Jurkat, Clone E6-1 (cell line): Measurements from ENCODE around the gene PLA2G4B.

Experiments used
- DNase-seq: peaks from one replicate; pipeline ENCODE4 v3.0.0-alpha.2; 2011; ENCODE audit warnings: low read depth, low spot score
- H3K4me3 ChIP-seq: 2 replicates; pipeline ENCODE4 v1.5.1; 2011; ENCODE audit warnings: mild to moderate bottlenecking, low read length, control low read depth, moderate library complexity

Gene PLA2G4B

DNA sequence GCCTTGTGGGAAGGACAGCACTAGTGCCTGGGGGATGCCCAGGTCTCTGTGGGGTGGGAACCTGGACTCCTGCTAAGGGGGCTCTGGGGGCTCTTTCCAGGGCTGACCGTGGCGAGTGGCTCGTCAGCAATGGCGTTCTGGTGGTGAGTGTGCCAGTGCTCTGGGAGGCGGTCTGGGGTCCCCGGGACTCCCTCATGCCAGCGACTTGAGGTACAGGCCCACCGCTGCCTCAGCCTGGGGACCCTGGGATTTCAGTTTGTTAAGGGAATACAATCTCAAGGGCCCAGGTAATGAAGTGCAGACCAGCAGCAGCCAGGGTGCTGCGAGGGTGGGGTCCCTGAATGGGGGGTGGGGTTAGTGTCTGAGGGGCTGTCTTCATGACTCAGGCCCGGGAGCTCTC, 2.5 kb downstream of the PLA2G4B start:
- DNase-seq: no peak
- H3K4me3 ChIP-seq: no peak overlapping the region

DNA sequence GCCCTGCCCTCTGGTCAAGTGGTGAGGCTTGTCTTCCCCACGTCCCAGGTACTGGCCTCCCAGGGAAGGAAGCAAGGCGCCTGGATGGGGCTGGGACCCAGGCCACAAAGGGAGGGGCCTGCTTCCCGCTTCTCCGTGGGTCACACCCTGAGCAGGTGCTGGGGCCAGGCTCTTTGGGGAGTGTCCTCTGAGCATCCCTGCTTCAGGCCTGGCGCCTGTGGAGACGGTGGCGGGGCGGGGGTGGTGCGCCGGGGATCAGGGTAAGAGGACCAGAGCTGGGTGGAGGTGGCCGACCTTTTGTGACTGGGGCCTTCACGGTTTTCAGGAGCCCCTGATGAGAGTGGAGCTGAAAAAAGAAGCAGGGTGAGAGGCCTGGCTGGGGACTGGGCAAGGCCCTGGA, 3.6 kb downstream of the PLA2G4B start:
- no peak overlapping the region for H3K4me3 ChIP-seq
- no peak for DNase-seq

DNA sequence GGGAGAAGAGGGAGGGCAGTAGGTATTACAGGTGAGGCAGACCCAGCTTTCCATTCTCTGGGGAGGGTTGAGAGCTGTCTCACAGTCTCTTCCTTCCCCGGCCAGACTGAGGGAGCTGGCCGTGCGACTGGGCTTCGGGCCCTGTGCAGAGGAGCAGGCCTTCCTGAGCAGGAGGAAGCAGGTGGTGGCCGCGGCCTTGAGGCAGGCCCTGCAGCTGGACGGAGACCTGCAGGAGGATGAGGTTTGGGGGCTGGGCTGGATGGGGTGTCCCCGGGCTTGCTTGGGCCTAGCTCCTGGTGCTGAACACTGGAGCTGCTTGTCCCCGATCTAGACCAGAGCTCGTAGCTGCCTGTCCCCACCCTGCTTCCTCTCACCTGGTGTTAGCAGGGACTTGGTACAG, 4.9 kb downstream of the PLA2G4B start:
- H3K4me3 ChIP-seq: no peak overlapping the region
- DNase-seq: no peak

DNA sequence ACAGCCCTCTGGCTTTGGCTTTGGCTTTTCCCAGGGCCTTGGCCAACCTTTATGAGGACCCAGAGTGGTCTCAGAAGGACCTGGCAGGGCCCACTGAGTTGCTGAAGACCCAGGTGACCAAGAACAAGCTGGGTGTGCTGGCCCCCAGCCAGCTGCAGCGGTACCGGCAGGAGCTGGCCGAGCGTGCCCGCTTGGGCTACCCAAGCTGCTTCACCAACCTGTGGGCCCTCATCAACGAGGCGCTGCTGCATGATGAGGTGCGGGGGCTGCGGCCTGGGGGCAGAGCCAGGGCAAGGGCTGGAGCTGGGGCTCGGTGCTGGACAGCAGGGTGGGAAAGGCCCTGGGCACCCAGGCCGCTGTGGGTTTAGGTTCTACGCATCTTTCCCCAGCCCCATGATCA, 6.2 kb downstream of the PLA2G4B start:
- no peak overlapping the region for H3K4me3 ChIP-seq
- DNase-seq: no peak

DNA sequence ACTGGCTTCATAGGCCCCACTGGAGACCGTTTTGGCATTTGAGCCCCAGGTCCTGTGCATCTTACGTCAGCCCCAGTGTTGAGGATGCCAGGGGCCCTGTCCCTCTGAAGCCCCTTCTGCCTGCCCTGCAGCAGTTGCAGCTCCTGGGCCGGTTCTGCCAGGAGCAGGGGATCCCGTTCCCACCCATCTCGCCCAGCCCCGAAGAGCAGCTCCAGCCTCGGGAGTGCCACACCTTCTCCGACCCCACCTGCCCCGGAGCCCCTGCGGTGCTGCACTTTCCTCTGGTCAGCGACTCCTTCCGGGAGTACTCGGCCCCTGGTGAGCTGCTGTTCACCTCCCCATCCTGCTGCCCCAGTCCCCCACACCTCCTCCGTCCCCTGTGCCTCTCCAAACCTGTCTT, 8.6 kb downstream of the PLA2G4B start:
- DNase-seq: no peak
- H3K4me3 ChIP-seq: no peak overlapping the region

DNA sequence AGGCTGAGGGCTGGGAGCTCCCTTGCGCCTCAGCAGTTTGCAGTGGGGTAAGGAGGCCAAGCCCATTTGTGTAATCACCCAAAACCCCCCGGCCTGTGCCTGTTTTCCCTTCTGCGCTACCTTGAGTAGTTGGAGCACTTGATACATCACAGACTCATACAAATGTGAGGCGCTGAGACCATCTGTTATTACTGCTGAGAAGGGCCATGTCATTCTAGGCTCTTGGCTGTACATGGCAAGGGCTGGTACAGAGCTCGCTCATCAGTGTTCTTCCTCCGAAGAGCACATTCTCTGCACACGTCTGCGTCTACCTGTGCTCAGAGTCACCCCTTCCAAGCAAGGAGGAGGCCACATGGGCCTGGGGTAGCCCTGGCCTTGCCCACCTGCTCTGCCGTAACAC, 9.3 kb downstream of the PLA2G4B start:
- DNase-seq: no peak
- H3K4me3 ChIP-seq: no peak overlapping the region

DNA sequence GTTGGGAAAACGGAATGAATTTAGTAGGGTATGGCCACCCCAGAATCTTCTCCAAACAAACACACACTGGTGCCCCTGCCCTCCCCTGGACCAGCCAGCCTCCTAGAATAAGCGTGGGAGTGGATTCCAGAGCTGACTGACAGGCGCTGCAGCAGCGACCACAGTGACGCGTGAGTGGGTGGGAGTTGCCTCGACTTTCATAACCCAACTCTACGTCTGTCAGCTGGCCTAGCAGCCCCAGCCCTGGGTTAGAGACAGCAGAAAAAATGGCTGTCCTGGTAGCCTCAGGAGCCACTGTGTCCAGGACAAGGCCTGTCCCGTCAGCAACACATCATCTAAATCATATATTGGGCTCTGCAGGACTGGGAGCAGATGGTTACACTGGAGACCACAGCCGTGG, 10.0 kb downstream of the PLA2G4B start:
- DNase-seq: no peak

DNA sequence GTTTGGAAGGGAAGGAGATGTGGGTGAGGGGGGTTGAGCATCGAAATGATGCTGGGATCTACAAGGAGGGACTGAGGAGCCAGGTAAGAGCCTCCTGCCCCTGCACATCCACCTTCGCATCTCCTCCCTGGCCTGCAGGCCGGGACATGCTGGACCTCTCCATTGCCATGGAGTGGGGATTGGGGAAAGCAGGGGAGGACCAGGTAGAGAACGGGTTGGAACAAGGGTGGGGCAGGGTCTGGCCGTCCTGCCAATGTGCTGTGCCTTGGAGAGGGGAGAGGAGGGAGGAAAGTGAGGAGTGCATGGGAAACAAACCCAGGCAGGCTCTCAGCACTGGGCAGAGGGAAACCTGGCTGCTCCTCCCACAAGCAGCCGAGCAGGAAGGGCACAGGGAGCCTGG, 10.6 kb downstream of the PLA2G4B start:
- DNase-seq: no peak
- H3K4me3 ChIP-seq: no peak overlapping the region

More for the DNA sequence above, 10.0 kb downstream of the PLA2G4B start:
- no peak overlapping the region for H3K4me3 ChIP-seq

DNA sequence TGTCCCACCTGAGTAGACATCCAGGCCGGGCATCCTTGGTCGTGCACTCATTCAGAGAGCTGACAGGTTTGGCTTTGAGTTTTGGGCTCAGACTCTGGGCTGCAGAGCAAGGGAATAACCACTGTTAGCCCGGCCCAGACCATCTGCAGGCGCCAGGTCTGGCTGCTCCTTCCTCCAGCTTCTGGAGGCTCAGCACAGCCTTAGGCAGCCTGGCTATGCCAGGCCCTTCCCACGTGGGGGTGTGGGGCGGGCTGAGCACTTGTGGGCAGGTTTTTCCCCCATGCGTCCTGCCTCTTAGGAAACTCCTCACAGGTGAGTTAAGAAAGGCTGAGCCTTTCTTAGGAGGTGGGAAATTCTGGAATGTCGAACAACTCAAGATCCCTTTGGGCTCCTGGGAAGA, 11.2 kb downstream of the PLA2G4B start:
- no peak for DNase-seq
- no peak overlapping the region for H3K4me3 ChIP-seq

DNA sequence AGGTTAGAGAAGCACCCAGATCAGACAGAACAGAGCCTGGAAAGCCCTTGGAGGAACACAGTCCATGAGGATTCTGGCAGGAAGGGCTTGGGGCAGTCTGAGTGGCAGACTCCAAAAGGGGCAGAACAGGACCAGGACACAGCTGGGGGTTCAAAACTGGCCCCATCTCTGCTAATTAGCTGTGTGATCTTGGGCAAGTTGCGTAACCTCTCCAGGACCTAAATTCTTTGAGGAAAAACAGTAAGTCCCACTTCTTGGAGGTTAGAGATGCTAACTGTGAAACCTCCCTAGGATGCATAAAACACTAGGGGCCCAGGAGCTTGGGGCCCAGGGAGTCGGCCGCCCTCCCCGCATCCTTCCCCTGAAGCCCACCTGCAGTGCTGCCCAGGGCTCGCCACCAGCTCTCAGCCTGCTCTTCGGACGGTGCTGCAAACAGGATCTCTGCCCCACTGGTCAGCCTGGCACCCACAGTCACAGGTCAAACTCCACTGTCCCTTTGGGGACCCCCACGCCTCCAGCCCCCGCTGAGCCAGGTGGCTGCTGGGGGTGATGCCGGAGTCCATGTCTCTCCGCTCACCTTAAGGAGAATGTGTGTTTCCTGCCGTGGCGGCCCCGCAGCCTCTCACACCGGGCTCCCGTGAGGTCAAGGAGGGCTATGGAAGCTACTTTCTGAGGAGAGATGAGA, 12.0 kb downstream of the PLA2G4B start:
- no peak overlapping the region for H3K4me3 ChIP-seq
- DNase-seq: no peak

DNA sequence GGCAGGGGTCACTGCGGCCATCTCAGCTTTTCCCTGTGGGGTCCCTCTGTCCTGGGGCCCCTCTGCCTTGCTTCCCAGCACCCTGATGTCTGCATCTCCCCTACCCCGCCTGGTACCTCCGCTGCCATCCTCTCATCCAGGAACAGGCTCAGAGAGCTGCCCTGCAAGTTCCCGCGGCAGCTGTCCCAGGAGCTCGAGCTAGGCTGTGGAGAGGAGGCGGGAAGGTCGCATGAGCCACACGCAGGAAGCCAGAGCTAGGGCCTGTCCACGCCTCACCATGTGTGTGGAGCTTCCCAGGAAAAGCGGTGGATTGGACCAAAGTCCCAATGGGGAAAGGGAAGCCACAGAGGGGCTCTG, 12.5 kb downstream of the PLA2G4B start:
- H3K4me3 ChIP-seq: no peak overlapping the region
- no peak for DNase-seq

DNA sequence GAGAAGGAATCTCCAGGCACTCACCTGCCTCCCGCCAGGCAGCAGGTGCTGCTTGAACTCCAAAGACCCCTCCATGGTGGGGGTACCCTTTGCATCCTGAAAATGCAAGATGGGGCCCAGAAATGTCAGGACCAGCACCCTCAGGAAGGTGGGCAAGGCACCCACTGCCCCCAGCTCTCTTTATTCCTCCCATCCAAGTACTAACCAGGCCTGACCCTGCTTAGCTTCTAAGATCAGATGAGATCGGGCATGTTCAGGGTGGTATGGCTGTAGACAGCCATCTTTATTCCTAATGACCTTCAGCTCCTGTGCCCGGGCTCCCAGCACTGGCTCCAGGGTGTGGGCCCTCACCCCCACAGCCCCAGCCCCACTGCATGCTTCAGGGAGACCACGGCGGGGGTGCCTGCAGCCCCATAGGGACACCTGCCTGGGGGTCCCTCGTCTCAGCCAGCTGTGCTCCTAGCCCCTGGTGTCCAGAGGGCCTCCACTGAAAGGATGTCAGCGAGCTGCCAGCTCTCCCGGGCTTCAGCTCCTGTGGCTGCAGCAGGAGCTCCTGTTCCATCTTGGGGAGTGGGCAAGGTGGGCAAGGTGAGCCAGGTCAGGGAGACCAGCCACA, 13.2 kb downstream of the PLA2G4B start:
- no peak for DNase-seq
- no peak overlapping the region for H3K4me3 ChIP-seq

DNA sequence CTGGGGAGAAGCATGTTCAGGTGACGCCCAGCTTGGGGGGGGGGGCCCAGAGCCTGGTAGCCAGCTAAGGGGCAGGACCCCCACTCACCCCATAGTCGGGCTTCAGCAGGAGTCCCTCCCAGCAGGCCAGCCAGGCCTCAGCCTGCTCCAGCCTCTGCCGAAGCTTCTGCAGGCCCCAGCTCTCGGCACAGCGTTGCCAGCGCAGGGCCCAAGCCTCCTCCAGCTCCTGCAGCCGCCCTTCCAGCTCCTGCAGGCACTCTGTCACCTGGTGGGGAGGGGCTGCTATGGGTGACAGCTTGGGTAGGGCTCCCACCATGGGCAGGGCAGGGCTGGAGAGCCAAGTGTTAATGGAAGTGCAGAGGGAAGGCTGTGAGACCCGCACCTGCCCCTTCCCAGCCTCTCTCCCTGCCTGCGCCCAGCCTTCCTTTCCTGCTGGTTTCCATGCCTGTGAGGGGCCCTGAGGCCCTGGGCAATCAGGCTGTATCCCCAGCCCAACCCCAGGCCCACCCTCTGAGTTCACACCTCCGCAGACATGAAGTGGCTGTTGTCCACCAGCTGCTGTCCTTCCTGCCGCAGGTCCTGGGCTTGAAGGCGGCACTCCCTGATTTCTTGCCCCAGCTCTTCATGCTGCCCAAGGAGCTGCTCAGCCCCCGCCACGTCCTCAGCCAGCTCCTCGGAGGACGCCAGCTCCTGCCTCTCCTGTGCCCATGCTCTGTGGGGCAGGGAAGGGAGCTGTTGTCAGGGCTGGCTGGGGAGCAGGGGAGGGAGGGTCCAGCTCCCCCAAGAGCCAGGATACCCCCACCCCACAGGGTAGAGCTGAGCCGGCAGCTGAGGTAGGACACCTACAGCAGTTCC, 14.3 kb downstream of the PLA2G4B start:
- no peak for DNase-seq

DNA sequence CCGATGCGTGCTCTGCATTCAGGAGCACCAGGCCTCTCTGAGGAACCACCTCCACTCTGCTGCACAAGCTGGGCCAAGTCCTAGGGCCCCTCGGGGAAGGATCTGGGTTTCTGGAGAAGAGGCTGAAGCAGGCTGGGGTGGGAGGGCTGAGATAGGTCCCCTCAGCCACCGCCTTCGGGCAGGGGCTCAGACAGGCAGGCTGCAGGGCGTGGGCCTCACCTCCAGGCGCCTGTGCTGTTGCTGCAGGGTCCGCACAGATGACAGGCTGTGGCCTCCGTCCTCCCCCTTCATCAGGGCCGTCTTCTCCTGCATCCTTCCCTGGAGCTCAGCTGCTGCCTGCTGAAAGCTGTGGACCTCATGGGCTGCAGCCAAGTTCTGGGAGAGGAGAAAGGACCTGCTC, 15.2 kb downstream of the PLA2G4B start:
- no peak for DNase-seq
- no peak overlapping the region for H3K4me3 ChIP-seq

More for the DNA sequence above, 14.3 kb downstream of the PLA2G4B start:
- no peak overlapping the region for H3K4me3 ChIP-seq

DNA sequence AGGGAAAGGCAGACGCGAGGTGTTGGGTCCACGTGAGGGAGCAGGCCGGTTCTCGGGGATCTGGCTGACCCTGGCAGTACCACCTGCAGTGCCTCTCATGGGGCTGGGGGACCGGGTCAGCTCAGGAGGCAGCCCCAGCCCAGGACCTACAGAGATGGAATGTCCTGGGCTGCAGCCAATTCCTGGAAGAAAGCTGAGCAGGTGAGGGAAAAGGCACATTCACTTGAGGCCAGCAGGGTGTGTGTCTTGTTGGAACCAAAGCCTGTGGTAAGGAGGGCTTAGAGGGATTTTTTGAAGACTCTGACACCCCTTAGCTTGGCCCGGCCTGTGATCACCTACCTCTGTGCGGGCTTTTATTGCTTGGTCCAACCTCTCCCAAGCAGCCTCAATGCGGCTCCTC, 15.8 kb downstream of the PLA2G4B start:
- no peak for DNase-seq
- H3K4me3 ChIP-seq: no peak overlapping the region

DNA sequence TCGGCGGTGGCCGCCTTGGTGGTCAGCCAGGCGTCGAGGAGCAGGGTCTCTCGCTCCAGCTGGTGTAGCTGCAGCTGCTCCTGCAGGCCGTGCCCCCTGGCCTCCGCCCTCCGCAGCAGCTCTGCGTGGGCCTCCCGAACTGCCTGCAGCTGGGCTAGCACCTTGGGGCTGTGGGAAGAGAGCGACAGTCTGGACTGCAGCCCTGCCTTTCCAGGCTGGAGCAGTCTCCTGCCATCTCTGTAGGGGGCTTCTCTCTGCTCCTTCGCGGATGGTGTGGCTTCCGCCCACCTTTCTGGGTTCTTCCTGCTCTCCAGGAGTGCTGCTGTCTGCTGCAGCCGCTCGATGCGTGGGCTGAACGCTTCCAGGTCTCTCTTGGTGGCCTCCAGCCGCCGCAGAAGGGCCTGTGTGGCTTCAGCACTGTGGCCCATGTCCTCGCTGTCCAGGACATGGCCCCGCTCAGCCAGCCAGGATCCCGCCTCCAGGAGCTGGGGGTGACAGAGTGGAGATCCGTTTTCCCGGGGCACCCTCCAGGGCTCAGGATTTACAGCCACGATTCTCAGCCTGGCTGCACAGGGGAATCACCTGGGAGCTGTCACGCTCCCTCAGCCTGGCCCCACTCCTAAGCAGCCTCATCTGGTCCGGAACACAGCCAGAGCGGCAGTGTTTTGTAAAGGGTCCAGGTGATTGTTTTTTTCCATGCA, 16.8 kb downstream of the PLA2G4B start:
- no peak overlapping the region for H3K4me3 ChIP-seq
- DNase-seq: no peak

DNA sequence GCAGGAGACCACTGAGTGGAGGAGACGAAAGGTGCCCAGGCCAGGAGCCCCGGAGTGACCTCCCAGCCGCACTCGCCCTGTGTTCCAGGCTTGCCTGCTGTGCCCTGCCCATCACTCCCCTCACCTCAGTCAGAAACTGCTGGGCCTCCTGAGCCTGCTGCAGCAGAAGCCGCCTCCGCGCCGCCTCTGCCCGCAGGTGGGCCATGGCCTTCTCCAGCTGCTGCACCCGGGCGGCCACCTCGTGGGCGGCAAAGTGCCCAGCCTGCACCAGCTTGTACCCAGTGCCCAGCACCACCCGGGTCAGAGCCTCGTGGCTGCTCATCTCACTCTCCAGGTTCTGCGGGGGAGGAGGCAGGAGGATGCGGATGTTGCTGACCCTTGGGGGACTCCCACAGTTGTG, 17.6 kb downstream of the PLA2G4B start:
- H3K4me3 ChIP-seq: no peak overlapping the region
- DNase-seq: no peak

DNA sequence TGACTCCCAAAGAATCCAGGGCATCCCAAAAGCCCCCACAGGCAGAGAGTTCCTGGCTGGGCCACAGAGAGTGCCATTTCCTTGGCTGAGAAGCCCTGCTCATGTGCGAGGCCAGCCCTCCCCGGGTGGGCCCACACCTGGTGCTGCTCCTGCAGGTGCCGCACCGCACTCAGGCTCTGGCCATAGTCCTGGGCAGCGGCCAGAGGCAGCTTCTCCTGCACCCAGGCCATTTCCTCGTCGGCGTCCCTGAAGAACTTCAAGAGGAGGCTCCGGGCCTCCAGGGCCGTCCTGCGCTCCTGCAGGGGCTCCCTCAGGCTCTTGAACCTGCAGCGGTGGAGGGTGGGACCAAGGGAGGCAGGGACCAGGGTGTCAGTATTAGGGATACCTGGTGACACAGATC, 18.1 kb downstream of the PLA2G4B start:
- DNase-seq: no peak
- no peak overlapping the region for H3K4me3 ChIP-seq

DNA sequence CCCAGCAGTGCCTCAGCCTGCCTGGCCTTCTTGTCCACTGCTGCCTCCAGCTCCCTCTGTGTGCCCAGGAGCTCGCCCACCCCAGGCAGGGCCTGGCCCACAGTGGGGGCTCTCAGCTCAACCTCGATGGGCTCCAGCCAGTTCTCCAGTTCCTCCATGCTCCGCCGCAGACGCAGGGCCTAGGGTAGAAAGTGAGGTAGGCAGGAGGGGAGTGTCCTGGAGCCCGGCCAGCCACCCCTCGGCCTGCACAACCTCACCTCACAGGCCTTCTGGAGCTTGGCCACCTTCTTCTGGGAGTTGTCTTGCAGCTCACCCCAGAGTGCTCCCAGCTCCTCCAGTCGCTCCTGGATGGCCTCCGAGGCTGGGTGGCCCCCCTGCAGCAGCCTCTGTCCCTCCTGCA, 18.7 kb downstream of the PLA2G4B start:
- no peak for DNase-seq
- H3K4me3 ChIP-seq: no peak overlapping the region

DNA sequence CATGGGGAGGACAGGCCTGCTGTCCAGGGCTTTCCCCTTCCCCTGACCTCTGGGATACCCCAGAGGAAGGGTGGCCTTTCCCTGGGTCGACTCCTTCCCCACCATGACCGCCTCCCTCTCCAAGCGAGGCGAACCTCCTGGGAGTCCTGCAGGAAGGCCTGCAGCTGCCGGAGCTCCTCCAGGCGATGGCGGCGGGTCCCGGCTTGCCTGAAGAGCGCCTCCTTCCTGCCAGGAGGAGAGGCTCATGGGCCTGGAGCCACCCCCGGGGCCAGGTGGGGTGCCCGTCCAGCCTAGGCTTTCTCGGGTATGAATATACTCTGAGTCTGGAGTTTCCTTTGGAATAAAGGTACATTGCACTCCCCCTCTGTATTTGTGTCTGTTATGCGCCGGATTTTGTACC, 20.1 kb downstream of the PLA2G4B start:
- no peak for DNase-seq
- H3K4me3 ChIP-seq: no peak overlapping the region
